HG02943 (cell line): ENCODE results near the gene DPP8.
"Not testable (repeated sequence)": the region's sequence is repeated elsewhere in the genome, so short reads cannot be mapped to it uniquely, and the experiment has no call there.

Experiments used
- ATAC-seq: cut with Tn5 transposase; IDR thresholded peaks from one replicate; pipeline ENCODE4 v1.9.1; 2021; ENCODE audit warnings: mild to moderate bottlenecking, low read depth, moderate library complexity; ENCODE audit not compliant: unreplicated experiment

Gene DPP8

DNA sequence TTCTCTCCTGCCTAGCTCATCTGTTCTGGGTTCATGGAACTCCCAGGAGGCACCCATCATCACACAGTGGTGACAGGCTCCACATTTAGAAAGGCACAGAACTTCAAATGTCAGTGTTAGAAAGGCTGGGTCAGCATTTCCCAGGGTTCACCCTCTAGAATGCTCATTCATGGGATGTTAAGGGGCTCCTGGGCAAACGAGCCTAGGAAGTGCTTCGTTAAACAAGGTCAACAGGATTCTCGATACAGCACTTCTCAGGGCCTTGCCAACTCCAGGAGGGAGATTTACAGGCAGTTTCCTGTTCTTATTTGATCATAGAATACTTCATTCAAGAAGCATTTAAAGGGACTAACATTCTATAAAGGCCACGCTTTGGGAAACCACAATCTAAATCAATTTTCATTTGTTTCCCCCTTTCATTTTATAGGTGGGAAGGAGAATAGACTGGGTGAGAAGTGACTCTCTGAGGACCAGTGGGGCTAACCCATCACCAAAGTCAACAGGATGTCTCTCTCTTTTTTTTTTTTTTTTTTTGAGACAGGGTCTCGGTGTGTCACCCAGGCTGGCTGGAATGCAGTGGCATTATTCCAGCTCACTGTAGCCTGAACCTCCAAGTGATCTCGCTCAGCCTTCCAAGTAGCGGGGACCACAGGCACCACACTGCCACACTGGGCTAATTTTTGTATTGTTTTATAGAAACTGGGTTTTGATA lies 109.0 kb downstream of the DPP8 start:
- ATAC-seq: no peak

DNA sequence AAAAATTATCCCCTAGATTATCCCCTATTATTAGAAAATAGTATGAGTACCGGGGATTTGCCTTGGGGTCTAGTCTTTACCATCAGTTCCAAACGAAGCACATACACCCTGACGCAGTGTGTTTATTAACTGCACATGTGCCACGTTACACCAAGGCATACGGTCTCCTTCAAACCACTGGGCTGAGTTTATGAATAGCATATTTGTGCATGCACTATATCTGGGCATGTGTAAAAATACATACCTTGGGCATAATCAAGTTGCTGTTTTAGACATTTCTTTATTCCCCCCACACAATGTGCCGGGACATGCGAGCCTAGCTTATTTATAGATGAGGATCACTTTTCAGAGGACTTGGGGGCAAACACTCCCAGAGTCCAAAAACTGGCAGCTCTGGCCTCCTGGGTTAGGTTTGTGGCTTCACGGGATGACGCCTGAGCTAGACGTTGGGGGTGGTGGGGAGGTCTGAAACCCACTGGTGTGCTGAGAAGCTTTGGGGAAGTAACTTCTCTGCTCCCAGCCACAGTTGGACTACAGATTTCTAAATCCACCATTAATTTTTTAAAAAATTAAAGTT lies 111.0 kb downstream of the DPP8 start:
- ATAC-seq: no peak

DNA sequence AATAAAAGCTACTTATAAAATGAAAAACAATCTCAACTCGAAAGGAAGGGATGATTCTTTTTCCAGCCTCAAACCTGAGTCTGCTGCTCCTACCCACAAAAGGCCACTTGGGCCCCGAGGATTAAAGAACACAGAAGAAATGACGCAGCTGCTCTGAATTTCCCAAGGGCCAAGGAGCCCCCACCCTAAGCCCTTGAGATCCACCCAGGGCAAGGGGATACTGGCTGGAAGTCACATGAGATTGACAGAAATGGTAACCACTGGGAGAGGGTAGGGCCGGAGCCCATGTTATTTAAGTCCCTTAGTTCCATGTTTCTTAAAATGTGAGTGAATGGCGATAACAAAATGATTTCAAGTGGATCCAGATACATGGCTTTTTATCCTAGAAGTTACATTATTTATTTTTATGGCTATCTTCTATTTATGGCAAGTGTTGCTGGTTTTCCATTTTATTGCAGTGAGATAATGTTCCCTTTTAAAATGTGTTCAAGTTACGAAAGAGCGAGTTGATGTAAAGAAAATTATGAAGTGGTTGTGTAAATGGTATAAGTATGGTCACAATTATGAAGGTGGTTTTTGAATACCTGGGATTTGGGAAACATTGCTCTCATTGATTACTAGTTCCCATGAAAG lies 111.6 kb downstream of the DPP8 start:
- ATAC-seq: no peak

DNA sequence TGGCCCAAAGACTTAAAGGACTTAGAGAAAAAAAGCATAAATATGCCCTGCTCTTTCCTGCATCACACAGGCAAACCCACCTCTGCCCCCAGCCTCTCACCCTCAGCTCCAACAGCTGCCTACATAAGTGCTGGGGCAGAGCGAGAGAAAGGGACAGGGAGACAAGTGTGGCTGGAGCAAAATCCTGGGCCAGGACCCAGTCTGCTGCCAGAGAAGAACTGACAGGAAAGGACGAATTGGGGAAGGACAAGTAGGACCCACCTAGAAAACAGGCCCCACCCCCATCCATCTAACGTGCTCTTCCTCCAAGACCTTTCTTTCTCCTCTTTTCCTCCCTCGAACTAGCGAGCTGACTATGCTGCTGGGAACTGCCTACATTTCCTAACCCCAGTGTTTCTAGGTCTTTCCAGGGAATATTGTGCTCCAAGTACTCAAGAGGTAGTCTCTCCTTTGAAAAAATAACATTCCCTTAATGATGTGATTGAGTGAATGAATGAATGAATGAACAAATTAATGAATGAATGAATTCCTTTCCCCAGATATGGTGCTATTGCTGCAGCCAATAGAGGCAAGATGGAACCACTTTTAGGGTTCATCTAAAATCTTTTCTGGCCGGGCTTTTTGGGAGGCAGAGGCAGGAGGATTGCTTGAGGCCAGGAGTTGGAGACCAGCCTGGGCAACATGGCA lies 113.2 kb downstream of the DPP8 start:
- no peak for ATAC-seq

DNA sequence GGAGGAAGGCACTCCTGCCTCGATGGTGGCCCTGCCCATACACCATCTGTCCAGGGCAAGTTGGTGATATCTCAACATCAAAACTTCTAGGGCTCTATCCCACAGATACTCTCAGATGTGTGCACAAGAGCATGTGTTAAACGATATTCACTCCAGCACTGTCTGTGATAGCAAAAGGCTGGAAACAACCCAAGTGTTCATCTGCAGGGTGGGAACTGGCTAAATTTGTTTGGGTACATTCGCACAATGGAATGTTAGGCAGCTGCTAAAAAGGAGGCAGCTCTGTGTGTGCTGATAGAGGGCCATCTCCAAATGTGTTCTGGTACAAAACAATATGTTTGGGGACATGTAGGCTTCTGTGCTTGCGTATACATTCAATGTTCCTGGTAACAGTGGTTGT lies 114.5 kb downstream of the DPP8 start:
- ATAC-seq: no peak

DNA sequence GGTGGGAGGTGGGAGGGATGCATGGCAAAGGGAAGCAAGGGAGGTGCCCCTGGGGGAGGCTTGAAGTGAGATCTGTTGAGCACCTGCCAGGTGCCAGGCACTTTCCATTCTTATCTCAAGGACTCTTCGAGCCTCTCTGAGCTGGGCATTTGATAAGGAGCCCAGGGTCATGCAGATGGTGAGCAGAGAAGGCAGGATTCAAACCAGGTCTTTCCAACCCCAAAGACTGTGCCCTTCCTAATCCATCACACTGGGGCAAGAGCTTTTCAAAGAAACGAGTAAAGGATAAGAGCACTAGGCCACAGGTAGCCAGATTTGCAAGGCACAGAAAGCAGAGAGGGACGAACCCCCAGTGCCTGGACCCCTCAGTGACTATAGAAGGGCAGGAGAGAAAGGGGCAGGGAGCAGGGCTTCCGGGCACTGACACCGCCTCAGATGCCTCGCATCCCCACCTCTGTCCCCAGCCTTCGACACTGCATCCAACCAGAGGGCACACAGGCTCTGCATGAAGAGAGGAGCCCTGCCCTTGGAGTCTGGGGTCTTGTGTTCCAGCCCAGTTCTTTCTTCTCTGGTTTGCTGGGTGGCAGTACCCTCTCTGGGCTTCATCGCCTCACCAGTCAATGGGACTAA lies 115.8 kb downstream of the DPP8 start:
- ATAC-seq: no peak

DNA sequence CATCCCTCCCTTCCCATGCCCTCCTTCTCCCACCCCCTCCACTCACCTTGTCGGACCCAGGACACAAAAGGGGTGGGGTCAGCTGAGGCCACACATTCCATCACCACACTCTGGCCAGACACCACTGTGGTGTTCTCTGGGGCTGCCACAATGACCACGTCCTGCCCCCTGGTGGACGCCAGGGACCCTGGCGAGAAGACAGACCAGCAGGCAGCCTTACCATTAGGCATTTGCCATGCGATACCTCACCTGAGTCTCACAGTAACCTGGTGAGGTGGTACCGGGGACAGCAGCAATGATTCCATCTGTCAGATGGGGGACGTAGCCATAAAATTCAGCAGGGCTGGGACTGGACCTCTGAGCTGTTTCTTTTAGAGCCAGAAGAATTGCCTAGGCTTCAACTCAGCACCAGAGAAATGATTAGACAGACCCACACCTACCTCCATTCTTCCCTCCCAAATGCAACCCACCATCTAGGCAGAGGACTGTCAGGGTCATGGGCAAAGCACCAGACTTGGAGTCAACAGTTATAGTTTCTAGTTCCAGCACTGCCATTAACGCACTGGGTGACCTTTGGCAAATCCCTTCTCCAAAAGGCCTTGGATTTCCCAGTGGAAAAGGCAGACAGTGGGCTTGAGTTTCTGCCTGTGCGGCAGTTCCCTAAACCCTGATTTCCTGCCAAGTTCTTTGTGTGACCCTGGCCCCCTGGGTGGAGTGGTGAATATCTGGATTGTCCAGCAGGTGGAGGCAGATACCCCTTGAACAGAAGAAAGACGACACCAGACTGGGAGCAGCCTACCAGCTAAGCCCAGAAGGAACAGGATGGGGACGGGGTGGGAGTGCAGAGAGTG lies 116.5 kb downstream of the DPP8 start:
- no peak for ATAC-seq

DNA sequence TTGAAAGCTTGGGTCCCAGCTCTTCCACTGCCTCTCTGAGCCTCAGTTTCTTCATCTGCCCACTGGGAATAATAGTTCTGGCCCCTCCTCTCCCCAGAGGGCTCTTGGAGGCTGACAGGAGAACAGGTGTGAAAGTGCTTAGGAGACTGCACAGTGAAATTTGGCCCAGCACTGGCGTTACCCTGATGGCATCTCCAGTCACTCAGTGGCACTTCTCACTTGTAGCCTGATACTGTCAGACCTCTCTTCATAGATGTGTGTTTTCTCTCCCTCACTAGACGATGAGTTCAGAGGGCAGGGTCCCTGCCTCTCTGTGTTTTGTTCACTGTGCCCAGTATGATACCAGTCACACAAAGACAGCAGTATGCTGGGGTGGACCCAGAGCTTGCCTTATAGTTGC lies 117.5 kb downstream of the DPP8 start:
- ATAC-seq: no peak

DNA sequence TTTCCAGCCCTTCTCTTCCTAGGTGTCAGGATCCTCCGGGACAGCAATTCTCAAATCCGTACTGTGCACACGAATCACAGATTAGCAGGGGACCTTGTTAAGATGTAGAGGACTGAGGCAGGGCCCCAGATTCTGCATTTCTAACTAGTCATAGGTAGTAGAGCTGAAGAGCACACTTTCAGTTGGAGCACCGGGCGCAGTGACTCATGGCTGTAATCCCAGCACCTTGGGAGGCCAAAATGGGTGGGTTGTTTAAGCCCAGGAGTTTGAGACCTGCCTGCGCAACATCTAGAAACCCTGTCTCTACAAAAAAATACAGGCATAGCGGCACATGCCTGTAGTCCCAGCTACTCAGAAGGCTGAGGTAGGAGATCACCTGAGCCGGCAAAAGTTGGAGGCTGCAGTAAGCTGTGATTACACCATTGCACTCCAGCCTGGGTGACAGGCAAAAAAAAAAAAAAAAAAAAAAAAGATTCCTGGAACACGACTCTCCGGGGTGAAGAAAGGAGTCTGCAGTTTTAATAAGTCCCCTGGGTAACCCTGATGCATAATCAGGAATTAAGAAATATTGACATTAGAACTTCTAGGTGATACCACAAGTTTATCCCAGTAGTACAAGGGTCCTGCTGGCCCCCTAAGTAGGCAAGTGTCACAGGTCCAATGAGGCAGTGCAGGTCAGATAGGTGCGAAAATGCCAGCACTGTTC lies 118.3 kb downstream of the DPP8 start:
- ATAC-seq: no peak

DNA sequence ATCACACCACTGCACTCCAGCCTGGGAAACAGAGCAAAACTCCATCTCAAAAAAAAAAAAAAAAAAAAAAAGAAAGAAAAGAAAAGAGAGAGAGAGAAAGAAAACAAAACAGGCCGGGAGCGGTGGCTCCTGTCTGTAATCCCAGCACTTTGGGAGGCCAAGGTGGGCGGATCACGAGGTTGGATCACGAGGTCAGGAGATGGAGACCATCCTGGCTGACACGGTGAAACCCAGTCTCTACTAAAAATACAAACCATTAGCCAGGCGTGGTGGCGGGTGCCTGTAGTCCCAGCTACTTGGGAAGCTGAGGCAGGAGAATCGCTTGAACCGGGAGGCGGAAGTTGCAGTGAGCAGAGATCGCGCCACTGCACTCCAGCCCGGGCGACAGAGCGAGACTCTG lies 119.0 kb downstream of the DPP8 start:
- ATAC-seq: not testable (repeated sequence)

DNA sequence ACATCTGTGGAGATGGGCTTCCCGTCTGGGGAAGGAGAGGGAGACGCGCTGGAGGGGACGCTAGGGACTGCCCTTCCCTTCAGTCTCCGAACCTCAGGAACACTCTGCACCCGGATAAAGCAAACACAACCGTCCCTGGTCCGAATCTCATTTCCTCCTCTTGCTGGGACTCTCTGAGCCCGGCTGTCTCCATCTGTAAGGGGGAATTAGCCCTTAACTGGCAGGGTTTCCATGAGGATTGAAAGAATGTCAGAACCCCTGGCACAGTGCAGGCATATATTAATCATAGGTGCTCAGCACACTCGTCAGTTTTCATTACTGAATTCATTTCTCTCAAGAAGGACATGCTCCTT lies 120.5 kb downstream of the DPP8 start:
- ATAC-seq: no peak

DNA sequence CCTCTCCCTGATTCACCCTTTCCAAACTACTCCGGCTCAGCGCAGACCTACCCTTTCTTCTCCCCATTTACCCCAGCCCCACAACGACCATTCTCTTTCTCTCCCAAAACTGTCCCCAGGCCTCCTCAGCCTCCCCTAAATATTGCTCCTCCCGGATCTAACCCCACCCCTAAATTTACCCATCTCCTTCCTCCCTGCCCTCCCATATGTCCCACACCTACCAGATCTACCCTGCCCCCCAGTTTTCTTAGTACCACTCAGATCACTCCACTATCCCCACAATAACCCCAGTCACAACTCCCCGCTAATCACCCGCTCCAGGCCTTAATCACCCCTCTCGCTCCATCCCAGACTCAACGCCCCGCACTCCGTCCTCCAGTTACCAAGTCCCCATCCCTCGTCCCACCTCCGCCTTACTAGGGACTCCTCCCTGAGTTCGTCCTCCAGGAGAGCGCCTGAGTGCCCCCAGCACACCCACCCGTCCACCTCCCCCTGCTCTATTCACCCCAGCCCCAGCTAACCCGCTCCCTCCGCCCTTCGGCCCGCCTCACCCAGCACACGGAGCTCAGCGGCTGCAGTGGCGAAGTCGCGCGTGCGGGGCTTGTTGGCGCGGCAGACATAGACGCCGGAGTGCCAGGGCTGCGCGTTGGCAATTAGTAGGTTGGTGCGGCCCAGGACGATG lies 121.1 kb downstream of the DPP8 start:
- no peak for ATAC-seq

DNA sequence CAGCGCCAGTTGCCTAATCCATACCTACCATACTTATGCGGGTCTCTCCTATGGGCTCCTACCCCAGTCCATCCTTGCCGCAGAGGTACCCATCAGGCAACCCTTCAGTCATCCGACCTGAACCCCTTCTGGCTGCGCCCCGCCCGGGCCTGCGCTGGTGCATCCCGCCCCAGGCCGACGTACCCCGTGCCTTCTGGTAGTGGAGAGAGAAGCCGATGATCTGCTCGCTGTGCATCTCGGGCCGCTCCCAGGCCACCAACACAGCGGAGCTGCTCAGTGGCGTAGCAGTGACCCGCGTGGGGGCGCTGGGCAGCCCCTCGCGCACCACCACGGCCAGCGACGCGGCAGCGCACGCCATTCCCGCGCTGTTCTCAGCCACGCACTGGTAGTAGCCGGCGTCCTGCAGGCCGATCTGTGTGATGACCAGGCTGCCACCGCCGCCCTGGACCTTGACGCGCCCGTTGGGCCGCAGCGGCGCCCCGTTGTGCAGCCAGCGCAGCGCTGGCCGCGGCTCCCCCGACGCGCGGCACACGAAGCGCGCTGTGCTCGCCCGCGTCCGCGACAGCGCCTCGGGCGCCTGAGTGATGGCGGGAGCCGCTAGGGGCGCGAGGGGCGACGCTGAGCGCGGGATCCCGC lies 121.8 kb downstream of the DPP8 start:
- no peak for ATAC-seq

DNA sequence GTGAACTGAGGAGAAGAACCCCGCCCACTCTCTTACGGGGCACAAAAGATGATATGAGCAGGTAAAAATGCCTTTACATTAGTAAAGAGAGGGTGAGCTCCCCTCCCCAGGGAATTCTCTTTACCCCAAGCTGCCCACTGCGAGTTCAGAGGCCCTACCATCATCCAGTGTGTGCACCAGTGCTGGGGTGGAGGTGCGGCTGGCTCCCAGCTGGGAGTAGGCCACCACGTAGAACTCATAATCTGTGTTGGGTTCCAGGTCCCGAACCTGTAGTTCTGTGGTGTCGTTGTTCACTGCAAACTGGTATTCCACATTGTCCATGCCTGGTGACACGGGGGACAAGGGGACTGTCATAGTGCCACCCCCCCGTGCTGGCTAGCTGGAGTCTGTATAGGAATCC lies 122.6 kb downstream of the DPP8 start:
- no peak for ATAC-seq

DNA sequence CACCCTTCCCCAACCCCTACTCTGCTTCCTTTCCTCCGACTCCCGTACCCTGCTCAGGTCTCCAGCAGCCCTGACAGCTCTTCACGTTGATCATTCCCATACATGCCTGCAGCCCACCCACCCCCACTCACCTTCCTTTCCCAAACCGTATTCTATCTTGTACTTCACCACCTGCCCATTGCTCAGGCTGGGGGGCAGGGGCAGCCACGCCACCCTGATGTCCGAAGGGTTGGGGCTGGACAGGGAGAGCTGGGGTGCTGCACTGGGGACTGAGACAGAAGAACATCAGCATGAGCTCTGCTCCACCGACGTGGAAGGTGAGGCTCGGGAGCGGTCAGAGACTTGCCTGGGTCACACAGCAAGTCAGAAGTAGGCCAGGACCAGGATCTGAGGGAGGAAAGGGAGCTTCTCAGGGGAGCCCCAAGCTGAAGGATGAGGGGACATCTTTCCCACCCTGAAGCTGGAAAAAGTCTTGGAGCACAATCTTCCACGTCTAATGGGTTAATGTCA lies 123.2 kb downstream of the DPP8 start:
- no peak for ATAC-seq

DNA sequence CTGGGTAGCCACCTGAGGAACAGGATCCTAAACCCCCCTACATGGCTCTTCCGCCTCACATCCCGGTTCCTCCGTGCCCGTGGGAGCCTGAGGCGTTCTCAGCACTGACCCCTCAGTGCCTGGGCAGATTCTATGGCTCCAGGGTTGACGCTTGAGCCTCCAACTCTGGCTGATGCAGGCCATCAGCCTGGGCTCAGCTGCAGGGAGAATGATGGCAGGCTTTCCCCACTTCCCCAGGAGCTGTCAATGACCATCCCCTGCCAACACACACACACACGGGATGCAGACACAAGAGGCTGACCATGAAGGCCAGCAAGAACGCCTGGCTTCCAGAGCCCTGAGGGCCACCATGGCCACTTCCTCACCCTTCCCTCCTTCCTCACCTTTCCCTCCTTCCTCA lies 123.9 kb downstream of the DPP8 start:
- no peak for ATAC-seq

DNA sequence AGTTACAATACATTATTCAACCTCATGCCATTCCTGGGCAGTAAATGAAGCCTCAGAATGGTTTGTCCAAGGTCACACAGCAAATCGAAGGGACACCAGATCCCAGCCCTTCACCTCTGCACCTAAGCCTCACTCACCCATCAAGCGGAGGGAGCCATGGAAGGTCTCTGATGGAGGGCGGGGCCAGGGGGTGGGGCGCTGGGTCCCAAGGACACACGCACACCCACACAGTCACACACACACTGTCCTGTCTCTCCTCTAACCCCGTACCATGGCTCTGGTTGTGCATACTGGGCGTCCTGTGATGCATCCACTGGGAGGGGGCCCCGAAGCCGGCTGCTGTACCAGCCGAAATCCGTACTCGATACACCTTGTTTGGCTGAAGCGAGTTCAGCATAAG lies 124.4 kb downstream of the DPP8 start:
- ATAC-seq: no peak
